ENCODE results near the gene HDAC5.

DNA sequence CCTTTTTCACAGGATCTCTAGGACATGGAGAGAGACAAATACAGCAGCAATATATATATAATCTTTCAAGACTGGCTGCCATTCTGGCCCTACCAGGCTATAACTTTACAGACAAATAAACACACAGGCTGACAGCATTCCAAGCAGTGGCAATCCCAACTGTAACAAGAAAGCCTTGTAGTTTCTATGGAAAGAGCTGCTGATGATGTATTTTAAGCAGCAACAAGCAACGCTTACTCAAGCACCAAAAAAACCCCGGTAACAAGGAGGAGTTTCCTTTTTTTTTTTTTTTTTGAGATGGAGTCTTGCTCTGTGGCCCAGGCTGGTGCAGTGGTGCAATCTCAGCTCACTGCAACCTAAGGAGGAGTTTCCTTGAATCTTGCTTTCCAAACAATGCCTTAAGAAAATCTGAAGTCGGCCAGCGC, 80.2 kb downstream of the HDAC5 start:
- TF ChIP-seq, protein P1, sequence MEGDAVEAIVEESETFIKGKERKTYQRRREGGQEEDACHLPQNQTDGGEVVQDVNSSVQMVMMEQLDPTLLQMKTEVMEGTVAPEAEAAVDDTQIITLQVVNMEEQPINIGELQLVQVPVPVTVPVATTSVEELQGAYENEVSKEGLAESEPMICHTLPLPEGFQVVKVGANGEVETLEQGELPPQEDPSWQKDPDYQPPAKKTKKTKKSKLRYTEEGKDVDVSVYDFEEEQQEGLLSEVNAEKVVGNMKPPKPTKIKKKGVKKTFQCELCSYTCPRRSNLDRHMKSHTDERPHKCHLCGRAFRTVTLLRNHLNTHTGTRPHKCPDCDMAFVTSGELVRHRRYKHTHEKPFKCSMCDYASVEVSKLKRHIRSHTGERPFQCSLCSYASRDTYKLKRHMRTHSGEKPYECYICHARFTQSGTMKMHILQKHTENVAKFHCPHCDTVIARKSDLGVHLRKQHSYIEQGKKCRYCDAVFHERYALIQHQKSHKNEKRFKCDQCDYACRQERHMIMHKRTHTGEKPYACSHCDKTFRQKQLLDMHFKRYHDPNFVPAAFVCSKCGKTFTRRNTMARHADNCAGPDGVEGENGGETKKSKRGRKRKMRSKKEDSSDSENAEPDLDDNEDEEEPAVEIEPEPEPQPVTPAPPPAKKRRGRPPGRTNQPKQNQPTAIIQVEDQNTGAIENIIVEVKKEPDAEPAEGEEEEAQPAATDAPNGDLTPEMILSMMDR (IDR thresholded peaks at IDR 0.05) = no peak
- TF ChIP-seq POLR2A (IDR thresholded peaks at IDR 0.05) = no peak
- no peak for TF ChIP-seq EP300 (IDR thresholded peaks at IDR 0.05)
- no peak for TF ChIP-seq POLR2AphosphoS5 (IDR thresholded peaks at IDR 0.05)
